ENCODE measurements around the gene BBX. TPM values are rescaled to one million over a fixed set of nuclear protein-coding genes. Genes with fewer than 3 reads are reported as not detected.

BBX gene
- total RNA-seq, 4 donors from 2014 or later, result 54.3 to 104 (median 88.1) TPM

DNA sequence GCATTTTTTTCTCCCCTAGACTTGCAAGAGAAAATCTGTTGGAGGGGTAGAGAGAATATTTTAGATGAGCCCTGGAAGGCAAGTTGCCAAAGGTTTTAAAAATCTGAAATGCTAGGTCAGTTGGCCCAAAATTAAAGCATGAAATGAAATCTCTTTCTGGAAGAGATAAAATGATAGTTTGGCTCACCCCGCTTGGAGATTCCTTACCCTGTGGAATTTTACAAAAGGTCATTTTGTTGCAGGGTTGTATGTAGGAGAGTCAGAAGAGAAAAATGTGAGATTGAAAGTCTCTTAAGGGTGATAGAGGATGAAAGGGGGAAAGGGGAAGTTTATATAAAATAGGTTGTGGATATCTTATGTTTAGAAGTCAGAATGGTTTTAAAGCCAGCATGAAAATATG, 290.3 kb downstream of the BBX start:
- Histone ChIP-seq H3K4me3 (no peak overlapping the region), H3K27me3 (no peaks in the 10 kb centered on the region), H3K4me1 (peaks cover 0 to 24% (median 0%) of the 10 kb centered on the region in 4 donors), H3K27ac (peak overlapping the region in 2 of 4 donors; percentile 12 to 51), H3K9me3 (no peaks in the 10 kb centered on the region), H3K36me3 (peaks cover 0 to 6% (median 0%) of the 10 kb centered on the region in 3 donors)
- TF ChIP-seq, protein P1, sequence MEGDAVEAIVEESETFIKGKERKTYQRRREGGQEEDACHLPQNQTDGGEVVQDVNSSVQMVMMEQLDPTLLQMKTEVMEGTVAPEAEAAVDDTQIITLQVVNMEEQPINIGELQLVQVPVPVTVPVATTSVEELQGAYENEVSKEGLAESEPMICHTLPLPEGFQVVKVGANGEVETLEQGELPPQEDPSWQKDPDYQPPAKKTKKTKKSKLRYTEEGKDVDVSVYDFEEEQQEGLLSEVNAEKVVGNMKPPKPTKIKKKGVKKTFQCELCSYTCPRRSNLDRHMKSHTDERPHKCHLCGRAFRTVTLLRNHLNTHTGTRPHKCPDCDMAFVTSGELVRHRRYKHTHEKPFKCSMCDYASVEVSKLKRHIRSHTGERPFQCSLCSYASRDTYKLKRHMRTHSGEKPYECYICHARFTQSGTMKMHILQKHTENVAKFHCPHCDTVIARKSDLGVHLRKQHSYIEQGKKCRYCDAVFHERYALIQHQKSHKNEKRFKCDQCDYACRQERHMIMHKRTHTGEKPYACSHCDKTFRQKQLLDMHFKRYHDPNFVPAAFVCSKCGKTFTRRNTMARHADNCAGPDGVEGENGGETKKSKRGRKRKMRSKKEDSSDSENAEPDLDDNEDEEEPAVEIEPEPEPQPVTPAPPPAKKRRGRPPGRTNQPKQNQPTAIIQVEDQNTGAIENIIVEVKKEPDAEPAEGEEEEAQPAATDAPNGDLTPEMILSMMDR (IDR thresholded peaks at IDR 0.05), result no peak
- TF ChIP-seq EP300 (IDR thresholded peaks at IDR 0.05), result no peak
- TF ChIP-seq POLR2A (IDR thresholded peaks at IDR 0.05), result no peak
- no peak for DNase-seq (ENCODE audit: low spot score in 2 of 2)
- 35 to 41% methylated on average over 1 of the region's 1 CpG for WGBS, 2 donors

DNA sequence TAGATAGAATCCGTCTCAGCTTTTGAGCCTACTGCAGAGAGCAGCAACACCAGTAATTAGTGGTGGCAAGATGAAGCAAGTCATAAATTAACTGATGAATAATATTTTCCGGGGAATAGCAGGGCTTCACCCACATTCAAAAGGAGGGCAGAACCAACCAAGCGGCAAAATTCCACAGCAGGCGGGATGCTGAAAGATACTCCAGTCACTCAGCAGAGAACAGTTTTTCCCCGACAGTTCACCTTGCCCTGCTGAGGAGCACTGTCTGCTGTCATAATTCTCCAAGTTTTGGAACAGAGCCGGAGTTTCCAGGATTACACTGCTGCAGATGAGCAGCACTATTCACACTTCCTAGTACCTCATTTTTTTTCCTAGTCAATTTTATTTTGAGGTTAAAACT, 293.3 kb downstream of the BBX start:
- H3K4me1 ChIP-seq, result peaks cover 0 to 24% (median 0%) of the 10 kb centered on the region in 4 donors
- no peaks in the 10 kb centered on the region for H3K9me3 ChIP-seq
- TF ChIP-seq POLR2A (IDR thresholded peaks at IDR 0.05), result no peak
- TF ChIP-seq, protein P1 (IDR thresholded peaks at IDR 0.05), result no peak
- TF ChIP-seq EP300 (IDR thresholded peaks at IDR 0.05), result no peak
- H3K4me3 ChIP-seq, result no peak overlapping the region
- H3K27me3 ChIP-seq, result peaks cover 0 to 3% of the 10 kb centered on the region in 2 donors
- WGBS, 2 donors, result 57 to 67% methylated on average over 6 of the region's 6 CpGs
- H3K27ac ChIP-seq, result no peak overlapping the region
- H3K36me3 ChIP-seq, result no peaks in the 10 kb centered on the region
- DNase-seq (ENCODE audit: low spot score in 2 of 2), result no peak

GRCh38 chr3:107817076-107817475, 294.3 kb downstream of the BBX start:
- Histone ChIP-seq H3K9me3 (no peaks in the 10 kb centered on the region), H3K27ac (no peak overlapping the region), H3K4me3 (no peak overlapping the region), H3K27me3 (peaks cover 0 to 3% of the 10 kb centered on the region in 2 donors), H3K36me3 (no peaks in the 10 kb centered on the region), H3K4me1 (peaks cover 0 to 24% (median 0%) of the 10 kb centered on the region in 4 donors)
- no peak for DNase-seq (ENCODE audit: low spot score in 2 of 2)
- TF ChIP-seq POLR2A (IDR thresholded peaks at IDR 0.05) (no peak), EP300 (IDR thresholded peaks at IDR 0.05) (no peak)
- TF ChIP-seq, protein P1 (IDR thresholded peaks at IDR 0.05), result no peak

GRCh38 chr3:107818025-107818424, 295.3 kb downstream of the BBX start:
- no peaks in the 10 kb centered on the region for H3K9me3 ChIP-seq
- H3K4me1 ChIP-seq, result peaks cover 0 to 16% (median 0%) of the 10 kb centered on the region in 4 donors
- no peaks in the 10 kb centered on the region for H3K36me3 ChIP-seq
- DNase-seq (ENCODE audit: low spot score in 2 of 2), result no peak
- TF ChIP-seq, protein P1 (IDR thresholded peaks at IDR 0.05), result no peak
- TF ChIP-seq EP300 (IDR thresholded peaks at IDR 0.05) (no peak), POLR2A (IDR thresholded peaks at IDR 0.05) (no peak)
- peaks cover 0 to 3% of the 10 kb centered on the region in 2 donors for H3K27me3 ChIP-seq
- H3K4me3 ChIP-seq, result no peak overlapping the region
- 94 to 100% methylated on average over 1 of the region's 1 CpG for WGBS, 2 donors
- no peak overlapping the region for H3K27ac ChIP-seq

DNA sequence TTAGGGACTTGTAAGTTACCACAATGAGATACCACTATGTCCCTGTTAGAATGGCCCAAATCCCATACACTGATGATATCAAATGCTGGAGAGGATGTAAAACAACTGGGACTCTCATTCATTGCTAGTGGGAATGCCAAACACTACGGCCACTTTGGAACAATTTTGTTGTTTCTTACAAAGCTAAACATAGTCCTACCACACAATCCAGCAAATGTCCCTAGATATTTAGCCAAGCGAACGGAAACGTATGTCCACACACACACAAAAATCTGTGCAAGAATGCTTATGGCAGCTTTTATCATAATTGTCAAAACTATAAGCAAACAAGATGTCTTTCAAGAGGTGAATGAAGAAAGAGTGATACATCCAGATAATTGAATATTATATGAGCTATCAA, 296.9 kb downstream of the BBX start:
- WGBS, 2 donors, result 72 to 74% methylated on average over 4 of the region's 4 CpGs

More for the DNA sequence above, 296.9 kb downstream of the BBX start:
- no peaks in the 10 kb centered on the region for H3K9me3 ChIP-seq
- peaks cover 0 to 3% of the 10 kb centered on the region in 2 donors for H3K27me3 ChIP-seq
- no peak for TF ChIP-seq EP300 (IDR thresholded peaks at IDR 0.05)
- TF ChIP-seq, protein P1 (IDR thresholded peaks at IDR 0.05), result no peak
- TF ChIP-seq POLR2A (IDR thresholded peaks at IDR 0.05), result no peak
- H3K4me1 ChIP-seq, result no peaks in the 10 kb centered on the region
- DNase-seq (ENCODE audit: low spot score in 2 of 2), result no peak
- no peak overlapping the region for H3K27ac ChIP-seq
- H3K4me3 ChIP-seq, result no peak overlapping the region
- H3K36me3 ChIP-seq, result no peaks in the 10 kb centered on the region
